ENCODE results near the gene ADGRG4.

Gene ADGRG4

DNA sequence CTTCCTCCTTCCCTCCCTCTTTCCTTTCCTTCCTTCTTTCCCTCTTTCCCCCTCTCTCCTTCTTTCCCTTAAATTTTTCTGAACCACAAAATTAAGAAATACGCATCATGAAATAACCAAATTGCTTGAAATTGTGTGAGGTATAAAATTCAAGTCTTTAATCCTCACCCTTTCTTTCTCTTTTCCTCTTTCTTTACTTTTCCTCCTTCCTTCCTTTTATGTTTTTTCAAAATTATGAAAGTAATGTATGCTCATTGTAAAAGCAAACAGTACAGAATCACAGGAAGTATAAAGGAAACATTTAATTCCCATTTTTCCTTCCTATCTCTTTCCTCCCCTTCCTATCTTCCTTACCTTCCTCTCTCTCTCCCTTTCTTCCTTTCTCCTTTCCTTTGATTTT is 5.4 kb downstream of the ADGRG4 start:
- no peak for DNase-seq

DNA sequence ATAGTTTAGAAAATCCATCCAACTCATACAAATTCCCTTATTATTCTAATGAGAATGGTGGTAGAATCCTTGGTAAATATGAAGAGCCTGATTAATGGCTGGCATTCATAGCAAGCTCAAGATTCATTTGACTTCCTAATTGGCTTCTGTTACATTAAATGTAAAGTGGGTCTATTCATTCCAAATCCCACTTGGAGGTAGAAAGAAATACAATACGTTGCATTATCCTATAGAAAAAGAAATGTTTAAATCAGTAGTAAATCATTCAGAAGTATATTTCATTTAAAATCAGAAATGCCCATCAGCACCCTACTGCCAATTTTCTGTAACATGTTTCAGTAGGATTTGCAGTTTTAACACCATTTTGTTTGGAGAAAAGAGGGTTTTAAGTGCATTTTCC is 6.7 kb downstream of the ADGRG4 start:
- DNase-seq: no peak

DNA sequence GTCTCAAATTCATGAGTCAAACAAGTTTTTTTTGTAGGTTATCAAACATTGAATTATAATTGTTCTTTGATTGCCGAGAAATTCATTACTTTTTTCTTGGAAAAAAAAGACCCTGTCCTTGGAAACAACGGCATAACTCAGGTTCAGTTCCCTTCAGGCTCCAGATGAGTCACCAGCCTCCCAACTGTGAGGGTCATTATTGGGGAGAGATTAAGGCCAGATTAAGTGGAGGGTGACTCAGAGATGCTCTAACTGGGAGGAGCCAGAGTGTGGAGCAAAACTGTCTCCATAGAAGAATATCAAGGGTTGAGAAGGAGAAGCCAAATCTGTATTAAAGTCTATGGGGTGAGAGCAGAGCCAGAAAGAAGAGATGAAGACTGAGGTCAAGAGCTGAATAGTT is 9.6 kb downstream of the ADGRG4 start:
- no peak for DNase-seq

DNA sequence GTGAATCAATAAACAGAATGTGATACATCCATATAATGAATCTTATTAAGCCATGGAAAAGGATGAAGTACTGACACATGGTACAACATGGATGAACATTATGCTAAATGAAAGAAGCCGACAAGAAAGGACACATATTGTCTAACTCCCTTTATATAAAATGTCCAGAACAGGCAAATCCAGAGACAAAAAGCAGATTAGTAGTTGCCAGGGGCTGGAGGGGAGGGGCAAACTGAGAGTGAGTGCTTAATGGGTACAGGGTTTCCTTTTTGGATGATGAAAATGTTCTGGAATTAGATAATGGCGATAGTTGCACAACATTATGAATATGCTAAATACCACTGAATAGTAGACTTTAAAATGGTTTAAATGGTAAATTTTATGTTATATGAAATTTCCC is 17.4 kb downstream of the ADGRG4 start:
- DNase-seq: no peak

DNA sequence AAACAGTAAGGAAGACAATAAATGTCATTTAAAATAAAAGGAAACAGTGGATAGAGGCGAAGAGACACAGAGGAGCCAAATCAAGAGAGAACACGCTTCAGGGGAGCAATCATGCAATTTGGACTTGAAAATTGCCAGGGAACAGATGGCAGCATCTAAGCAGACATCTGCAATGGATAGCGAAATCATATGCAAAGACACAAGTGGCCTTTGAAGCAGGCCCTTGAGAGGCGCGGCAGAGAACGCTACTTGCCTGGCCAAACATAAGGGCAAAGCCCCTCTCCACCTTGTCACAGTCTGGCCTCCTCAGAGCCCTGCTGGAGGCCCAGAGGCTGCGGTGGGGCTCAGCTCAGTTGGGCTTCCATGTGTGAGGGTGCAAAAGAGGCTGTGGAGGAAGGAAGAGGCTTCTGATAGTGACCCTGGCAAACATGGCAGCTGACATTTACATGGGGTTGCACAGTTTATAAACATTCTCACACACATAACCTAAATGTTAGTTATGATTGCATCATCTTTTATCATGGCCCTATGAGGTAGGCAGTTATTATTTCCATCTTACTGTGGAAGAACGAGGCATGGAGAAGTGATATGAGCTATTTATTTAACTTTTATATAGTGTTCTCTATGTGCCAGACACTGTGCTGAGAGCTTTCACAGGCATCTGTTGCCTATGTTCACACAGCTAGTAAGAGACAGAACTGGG is 18.3 kb downstream of the ADGRG4 start:
- DNase-seq: no peak

DNA sequence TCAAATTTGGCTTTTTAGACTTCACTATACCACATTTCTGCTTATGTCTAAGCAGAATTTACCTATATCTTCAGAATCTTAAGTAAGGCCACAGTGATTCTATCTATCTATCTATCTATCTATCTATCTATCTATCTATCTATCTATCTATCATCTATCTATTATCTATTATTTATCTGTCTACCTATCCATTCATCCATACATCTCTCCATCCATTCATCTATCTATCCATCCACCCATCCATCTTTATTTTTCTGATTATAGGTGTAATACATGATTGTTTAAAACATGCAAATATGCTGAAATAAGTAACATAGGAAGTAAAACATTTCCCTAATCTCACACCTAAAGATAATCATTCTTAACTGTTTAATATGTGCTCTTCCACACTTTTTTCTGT is 18.8 kb downstream of the ADGRG4 start:
- DNase-seq: no peak

DNA sequence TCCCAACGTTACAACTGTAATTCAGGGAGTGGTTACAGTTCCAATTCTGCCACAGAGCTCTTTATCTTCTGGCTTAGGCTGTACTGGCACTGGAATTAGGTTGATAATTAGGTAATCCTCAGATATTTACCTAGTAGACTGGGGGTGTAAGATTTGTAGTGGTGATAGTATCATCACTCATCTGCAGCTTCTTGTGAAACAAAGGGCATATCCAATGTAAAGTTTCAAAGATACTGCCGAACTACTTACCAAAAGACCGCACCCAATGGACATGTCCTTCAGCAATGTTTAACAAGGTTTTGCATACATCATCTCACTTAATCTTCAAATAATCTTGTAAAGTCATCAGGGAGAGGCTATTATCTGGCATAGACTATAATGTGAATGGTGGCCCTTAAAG is 20.8 kb downstream of the ADGRG4 start:
- no peak for DNase-seq

DNA sequence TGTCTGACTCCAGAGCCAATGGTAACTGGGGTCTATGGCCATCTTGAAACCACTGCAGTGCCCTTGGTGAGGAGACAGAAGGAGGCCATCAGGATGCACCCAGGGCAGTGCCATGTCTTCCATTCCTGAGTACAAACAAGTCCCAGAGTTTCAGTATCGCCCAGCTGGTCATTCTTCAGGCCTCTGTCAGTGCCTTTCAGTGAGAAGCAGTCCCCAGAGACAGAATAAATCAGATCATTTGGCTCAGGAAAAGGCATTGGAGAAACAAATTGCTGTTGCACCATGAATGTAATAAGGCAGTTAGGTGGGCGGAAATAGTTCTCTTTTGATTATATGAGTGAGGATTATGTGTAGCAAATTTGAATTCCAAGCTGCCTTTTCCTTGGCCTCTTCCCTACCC is 21.3 kb downstream of the ADGRG4 start:
- DNase-seq: no peak

DNA sequence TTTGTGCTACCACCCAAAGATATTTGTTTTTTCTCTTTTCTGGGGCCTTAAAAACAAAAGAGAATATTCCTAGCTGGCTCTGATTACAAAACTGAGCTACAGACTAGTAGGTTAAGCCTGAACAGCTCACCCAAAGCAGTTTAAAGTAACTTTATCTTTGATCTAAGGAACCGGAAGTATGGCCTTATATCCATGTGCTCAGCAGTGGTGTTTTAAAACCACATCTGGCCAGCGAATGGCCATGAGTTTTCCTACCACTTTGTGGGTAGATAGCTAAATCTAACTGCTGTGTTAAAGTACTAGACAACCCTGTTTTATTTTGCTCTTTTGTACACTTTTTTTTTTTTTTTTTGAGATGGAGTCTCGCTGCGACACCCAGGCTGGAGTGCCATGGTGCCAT is 24.6 kb downstream of the ADGRG4 start:
- DNase-seq: no peak

DNA sequence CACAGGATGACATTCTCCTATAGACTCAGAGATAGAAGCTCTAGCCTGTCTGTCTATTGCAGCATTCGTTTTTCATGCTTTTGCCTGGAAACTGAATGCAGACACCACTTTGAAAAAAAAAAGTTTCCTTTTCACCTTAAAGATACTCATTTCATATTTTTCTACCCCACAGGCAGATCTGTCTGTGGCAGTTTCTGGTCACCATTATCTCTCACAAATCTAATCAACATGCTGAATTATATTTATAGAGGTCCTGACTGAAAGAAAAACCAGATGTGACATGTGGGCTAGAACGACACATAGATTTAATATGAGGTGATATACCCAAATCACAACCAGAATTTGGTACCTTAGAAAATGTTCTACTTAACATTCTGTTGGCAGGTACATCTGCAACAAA is 28.2 kb downstream of the ADGRG4 start:
- DNase-seq: no peak

DNA sequence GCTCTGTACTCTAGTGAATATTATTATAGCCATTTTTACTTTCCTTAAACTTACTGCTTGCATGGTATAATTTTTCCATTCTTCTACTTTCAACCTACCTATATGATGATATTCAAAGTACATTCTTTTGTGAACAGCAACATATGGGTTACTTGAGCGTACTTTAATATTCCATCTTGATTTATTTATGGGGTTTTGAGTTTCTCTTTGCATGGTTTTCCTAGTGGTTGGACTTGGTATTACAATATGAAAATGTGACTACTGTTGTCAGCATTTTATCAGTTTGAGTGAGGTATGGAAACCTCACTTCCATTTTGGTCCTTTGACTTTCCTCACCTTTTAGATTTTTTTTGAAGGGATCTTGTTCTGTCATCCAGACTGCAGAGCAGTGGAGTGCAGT is 35.9 kb downstream of the ADGRG4 start:
- no peak for DNase-seq

DNA sequence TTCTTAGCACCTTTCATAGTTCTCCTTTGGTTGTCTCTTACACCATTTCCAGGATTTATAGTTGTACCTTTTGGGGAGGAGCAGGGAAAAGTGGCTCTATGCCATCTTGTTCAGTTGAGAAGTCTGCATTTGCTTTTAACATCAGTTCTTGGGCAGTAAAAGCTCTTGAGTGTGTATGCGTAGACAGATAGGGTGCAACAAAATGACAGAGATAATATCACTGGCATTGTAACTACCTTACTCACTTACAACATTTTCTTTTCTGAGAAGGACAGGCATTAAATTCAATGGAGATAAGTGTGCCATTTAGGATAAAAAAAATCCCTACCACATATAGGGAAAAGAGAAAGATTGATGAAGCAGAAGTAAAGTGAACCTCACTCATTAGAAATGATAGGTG is 38.9 kb downstream of the ADGRG4 start:
- DNase-seq: no peak

DNA sequence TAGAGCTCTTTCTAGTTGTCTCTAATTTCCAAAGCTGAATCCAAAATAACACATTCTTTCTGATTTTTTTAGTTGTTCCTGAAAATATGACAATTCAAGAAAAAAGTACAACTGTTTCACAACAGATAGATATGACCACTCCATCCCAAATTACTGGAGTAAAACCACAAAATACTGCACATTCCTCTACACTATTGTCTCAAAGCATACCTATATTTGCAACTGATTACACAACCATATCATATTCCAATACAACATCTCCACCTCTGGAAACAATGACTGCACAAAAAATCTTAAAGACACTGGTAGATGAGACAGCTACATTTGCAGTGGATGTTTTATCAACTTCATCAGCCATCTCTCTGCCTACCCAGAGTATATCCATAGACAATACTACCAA is 43.6 kb downstream of the ADGRG4 start:
- no peak for DNase-seq

DNA sequence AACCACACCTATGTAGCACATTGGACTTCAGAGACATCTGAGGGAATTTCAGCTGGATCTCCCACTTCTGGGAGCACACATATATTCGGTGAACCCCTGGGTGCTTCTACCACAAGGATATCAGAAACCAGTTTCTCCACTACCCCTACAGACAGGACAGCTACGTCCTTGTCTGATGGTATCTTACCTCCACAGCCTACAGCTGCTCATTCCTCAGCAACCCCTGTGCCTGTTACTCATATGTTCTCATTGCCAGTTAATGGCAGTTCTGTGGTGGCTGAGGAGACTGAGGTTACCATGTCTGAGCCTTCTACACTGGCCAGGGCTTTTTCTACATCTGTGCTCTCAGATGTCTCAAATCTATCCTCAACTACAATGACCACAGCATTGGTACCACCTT is 45.7 kb downstream of the ADGRG4 start:
- no peak for DNase-seq

DNA sequence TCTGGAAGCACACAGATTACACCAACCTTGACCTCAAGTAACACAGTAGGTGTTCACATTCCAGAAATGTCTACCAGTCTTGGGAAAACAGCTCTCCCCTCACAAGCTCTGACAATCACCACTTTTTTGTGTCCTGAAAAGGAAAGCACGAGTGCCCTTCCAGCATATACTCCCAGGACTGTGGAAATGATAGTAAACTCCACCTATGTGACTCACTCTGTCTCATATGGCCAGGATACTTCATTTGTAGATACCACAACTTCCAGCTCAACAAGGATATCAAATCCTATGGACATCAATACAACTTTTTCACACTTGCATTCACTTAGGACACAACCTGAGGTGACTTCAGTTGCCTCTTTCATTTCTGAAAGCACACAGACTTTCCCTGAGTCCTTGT is 46.9 kb downstream of the ADGRG4 start:
- DNase-seq: no peak

DNA sequence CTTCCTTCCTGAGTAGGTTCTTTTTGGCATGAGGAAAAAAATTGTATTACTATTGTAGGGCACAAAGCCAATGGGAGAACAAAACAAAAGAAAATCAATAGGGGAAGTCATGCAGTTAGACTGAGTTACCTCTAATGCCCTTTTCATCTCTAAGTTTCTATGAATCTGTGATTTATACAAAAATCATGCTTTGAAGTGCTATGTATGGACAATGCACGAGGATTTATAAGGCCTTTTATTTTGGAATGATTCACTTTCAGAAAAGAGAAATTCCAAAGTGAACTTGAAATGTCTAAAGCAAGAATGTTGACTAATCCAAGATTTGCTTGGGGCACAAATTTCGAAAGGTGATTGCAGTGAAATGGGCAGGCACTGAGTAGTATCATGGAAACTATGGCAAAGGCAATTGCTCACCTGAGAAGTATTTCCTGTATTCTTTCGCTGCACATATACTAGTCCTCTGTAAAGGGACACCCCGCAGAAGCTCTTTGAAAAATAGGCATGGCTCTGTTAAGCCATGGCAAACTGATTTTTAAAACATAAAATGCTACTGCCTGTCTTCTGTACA is 52.8 kb downstream of the ADGRG4 start:
- DNase-seq: no peak

DNA sequence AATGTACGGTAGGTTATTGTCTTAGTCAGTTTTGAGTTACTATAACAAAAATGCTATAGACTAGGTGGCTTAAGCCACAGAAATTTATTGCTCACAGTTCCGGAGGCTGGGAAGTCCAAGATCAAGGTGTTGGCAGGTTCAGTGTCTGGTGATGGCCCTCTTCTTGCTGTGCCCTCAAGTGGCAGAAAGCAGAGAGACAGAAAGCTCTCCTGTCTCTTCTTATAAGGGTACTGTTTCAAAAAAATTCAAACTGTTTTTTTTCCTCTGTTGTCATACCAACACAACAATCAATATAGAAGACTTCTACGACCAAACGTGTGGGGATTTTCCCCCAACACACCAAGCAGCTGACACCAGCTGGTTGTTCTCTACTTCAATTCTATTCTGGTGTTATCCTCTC is 53.4 kb downstream of the ADGRG4 start:
- DNase-seq: no peak

DNA sequence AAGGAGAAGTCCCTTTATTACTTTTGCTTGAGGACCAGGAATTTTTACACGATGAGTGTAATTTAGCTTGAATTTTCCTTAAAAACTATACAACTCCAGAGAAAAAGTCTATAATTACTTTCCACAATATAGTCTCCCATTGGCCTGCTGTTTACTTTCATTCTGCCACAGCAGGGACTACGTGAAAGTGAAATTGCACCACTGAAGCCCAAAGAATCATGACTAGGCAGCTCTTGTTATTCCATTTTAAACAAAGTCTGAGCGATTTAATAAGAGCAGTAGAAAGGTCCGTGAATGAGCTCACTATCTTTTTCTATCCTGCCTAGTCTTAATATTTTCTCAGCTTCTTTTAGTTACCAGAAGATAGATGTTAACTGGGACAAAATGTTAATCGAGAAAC is 68.6 kb downstream of the ADGRG4 start:
- DNase-seq: no peak

DNA sequence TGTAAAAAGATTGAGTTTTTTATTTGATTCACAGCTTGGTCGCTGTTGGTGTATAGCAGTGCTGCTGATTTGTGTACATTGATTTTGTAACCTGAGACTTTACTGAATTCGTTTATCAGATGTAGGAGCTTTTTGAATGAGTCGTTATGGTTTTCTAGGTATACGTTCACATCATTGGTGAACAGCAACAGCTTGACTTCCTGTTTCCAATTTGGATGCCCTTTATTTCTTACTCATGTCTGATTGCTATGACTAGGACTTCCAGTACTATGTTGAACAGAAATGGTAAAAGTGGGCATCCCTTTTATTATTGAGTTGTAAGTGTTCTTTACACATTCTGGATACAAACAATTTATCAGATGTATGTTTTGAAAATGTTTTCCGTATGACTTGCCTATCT is 76.0 kb downstream of the ADGRG4 start:
- no peak for DNase-seq

DNA sequence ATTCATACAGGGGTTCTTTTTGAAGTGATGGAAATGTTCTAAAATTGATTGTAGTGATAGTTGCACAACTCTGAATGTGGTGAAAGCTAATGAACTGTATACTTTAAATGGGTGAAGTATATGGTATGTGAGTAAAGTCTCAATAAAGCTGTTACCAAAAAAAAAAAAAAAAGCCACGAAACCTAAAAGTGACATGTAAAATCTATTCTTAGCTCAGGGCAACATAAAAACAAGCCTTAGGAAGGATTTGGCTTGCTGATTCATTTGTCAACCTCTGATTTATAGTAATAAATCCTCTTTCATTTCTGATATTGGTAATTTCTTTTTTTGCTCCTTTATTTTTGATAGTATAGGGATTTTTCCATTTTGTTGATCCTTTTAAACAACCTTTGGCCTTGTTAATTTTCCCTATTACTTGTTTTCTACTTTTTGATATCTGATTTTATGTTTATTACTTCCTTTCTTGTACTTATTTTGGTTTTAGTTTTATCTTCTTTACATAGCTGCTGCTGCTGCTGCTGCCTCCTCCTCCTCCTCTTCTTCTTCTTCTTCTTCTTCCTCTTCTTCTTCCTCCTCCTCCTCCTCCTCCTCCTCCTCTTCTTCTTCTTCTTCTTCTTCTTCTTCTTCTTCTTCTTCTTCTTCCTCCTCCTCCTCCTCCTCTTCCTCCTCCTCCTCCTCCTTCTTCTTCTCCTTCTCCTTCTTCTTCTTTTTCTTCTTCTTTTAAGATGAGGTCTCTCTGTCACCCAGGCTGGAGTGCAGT is 79.4 kb downstream of the ADGRG4 start:
- DNase-seq: no peak

DNA sequence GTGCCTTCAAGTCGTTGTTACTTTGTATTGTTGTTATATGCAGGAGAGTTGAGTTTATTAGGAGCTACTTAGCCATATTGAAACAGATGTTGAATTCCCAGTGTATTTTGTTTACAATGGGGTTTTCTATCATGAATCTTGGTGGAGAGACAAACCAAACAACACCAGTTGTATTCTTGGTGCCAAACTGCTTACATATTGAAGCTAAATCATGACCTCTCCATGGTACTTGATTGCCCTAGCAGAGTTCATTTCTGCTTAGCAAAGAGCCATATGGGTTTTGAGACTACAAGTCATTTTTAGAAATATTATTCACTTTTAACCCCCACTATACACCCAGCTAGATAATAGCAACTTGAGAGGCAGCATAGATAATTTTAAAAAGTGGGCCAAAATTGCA is 85.4 kb downstream of the ADGRG4 start:
- no peak for DNase-seq

DNA sequence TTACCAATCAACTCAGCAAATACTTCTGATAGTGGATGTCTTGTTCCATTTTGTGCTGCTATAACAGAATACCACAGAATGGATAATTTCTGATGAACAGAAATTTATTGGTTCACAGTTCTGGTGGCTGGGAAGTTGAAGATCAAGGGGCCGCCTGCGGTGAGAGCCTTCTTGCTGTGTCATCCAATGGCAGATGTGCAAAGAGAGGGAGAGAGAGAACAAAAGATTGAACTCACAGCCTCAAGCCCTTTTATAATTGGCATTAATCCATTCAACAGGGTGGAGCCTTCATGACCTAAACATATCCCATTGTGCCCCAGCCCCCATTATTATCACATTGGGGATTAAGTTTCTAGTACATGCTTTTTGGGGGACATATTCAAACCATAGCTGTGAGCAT is 86.1 kb downstream of the ADGRG4 start:
- no peak for DNase-seq

DNA sequence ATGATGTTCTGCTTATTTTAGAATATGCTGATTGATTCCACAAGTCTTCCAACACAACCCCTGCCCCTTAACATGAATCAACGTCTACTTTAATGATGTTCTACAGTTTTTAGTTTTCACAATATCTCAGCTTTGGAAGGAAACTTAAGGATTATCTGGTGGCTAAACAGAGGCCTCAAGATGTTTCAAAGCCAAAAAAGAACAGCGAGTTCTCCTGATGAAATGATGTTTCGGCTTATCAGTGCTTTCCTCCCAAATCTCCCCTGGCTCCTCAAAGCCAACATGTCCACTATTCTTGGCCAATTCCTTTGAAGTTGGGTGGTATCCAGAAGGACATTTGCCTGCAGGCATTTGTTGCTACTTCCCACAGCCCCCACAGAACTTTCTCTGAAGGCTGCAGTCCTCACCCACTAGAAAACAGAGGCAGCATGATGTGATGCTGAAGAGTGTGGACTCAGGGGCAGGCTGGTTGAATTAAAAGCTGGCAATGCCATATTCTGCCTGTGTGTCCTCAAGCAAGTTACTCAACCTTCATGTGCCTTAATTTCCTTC is 87.3 kb downstream of the ADGRG4 start:
- DNase-seq: no peak

DNA sequence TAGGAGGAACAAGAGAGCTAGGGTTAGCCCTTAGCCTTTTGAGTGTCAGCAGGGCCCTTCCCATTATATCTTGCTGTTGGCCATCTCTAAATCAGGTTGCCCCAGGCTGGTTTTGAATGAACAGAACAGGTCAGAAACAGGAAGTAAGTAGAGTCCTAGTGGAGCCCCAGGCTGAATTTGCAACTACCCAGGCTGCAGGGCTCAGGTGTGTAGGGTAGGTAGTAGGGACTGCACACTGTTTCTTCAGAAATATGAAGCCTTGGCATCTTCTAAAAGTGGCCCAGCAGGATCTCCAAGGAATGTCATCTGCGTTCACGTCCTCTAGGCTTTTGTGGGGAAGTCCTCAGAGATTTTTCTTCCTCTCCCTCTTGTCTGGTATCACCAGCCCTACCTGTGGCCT is 90.2 kb downstream of the ADGRG4 start:
- DNase-seq: no peak
